K562 (cell line): Measurements from ENCODE around the gene SOS2. TPM values are rescaled to one million over a fixed set of nuclear protein-coding genes. Genes with fewer than 3 reads are reported as not detected.

Experiments used
- ATAC-seq: fragments of 200-7000 bp; cut with Tn5 transposase; 3 replicates; pipeline ENCODE4 v1.9.1; 2020; ENCODE audit warnings: moderate library complexity
- BruUV-seq: library from RNA; stranded (reverse); fragments of 400-500 nt; replicated peaks from 2 replicates; lab custom pipeline; 2021; lab: Mats Ljungman, UMichigan
- CTCF ChIA-PET: fragments of 300-600 bp; formaldehyde crosslinking; extraction: SDS; loops from one replicate; lab custom pipeline; 2021; ENCODE audit warnings: low intra/inter-chr PET ratio; lab: Yijun Ruan, JAX
- POLR2A ChIA-PET: fragments of 300-600, 350-650 bp; sonication (Branson Sonifier 250); formaldehyde crosslinking; extraction: SDS; loops from one replicate; lab custom pipeline; 2021; ENCODE audit warnings: antibody characterized with exemption, inconsistent platforms; lab: Yijun Ruan, JAX
- DNase-seq, 4 experiments: peaks; one replicate each; pipeline versions ENCODE4 v3.0.0 to v3.0.0-alpha.2; 2011 to 2018; ENCODE audit warnings: low spot score in 3 of 4, mixed read lengths in 3 of 4; ENCODE audit errors: extremely low read depth in 1 of 4
- FAIRE-seq: peaks from 2 replicates; lab custom pipeline; 2011; peaks lifted over from hg19 to GRCh38; lab: Jason Lieb, UNC
- H2AFZ ChIP-seq: 2 replicates; pipeline ENCODE4 v1.6.0; 2011; ENCODE audit warnings: low read depth, low read length, control low read depth, inconsistent platforms
- H3K27ac ChIP-seq: fragments of 200-600 bp; 3 replicates; pipeline ENCODE4 v1.8.0; 2011; ENCODE audit warnings: low read depth, mild to moderate bottlenecking, control low read depth, inconsistent platforms, low read length, moderate library complexity, mixed read lengths; ENCODE audit errors: extremely low read depth
- H3K27me3 ChIP-seq, 2 experiments: fragments of 300-600 bp in 1 of 2; 2 replicates in 1 of 2; 3 replicates in 1 of 2; pipeline versions ENCODE4 v1.6.0 to v1.8.0; 2011; ENCODE audit warnings: inconsistent platforms in 2 of 2, low read length in 2 of 2, mild to moderate bottlenecking in 1 of 2, mixed read lengths in 1 of 2, moderate library complexity in 1 of 2; ENCODE audit not compliant: control insufficient read depth in 2 of 2, insufficient read depth in 2 of 2
- H3K36me3 ChIP-seq: fragments of 300-600 bp; 3 replicates; pipeline ENCODE4 v1.8.0; 2011; ENCODE audit warnings: mild to moderate bottlenecking, low read length, inconsistent platforms; ENCODE audit not compliant: control insufficient read depth, insufficient read depth
- H3K4me1 ChIP-seq, 2 experiments: fragments of 200-600 bp in 1 of 2; replicated peaks in 1 of 2; 2 replicates in 1 of 2; 3 replicates in 1 of 2; pipeline versions ENCODE4 v1.5.1 to v1.8.0; 2011; ENCODE audit warnings: inconsistent platforms in 2 of 2, low read length in 2 of 2, mild to moderate bottlenecking in 1 of 2, mixed read lengths in 1 of 2, moderate library complexity in 1 of 2; ENCODE audit not compliant: control insufficient read depth in 2 of 2, insufficient read depth in 2 of 2
- H3K4me2 ChIP-seq: 2 replicates; pipeline ENCODE4 v1.6.1; 2011; ENCODE audit warnings: low read length, control low read depth, inconsistent platforms, mixed read lengths; ENCODE audit not compliant: insufficient read depth
- H3K4me3 ChIP-seq: fragments of 200-600 bp; sonication (generic), shearing (Covaris generic); 2 replicates; pipeline ENCODE4 v1.5.1; 2016; ENCODE audit warnings: control low read depth, inconsistent platforms
- H3K79me2 ChIP-seq: fragments of 200-600 bp; 3 replicates; pipeline ENCODE4 v1.8.0; 2011; ENCODE audit warnings: low read length, inconsistent platforms; ENCODE audit not compliant: control insufficient read depth, insufficient read depth
- H3K9ac ChIP-seq, 2 experiments: 2 replicates each; pipeline versions ENCODE4 v1.6.0 to v1.6.1; 2011; ENCODE audit warnings: low read depth in 2 of 2, low read length in 2 of 2, control low read depth in 1 of 2, inconsistent platforms in 1 of 2, mild to moderate bottlenecking in 1 of 2, mixed read lengths in 1 of 2; ENCODE audit not compliant: insufficient read depth in 1 of 2
- H3K9me1 ChIP-seq: one replicate; pipeline ENCODE4 v1.6.0; 2011; ENCODE audit warnings: inconsistent platforms, mild to moderate bottlenecking, low read length, moderate library complexity; ENCODE audit not compliant: control insufficient read depth, insufficient read depth
- H3K9me3 ChIP-seq: replicated peaks from 2 replicates; pipeline ENCODE4 v1.5.1; 2011; ENCODE audit warnings: low read depth, low read length, inconsistent platforms; ENCODE audit not compliant: control insufficient read depth, insufficient read depth
- H4K20me1 ChIP-seq: replicated peaks from 2 replicates; pipeline ENCODE4 v1.6.1; 2011; ENCODE audit warnings: low read length, inconsistent platforms, mixed read lengths; ENCODE audit not compliant: control insufficient read depth, insufficient read depth
- CBFA2T3 ChIP-seq: fragments of 450-650 bp; IDR thresholded peaks from 2 replicates; pipeline ENCODE4 v1.6.1; 2017
- CBX3 ChIP-seq, 2 experiments: IDR thresholded peaks; 1 replicate in 1 of 2; 2 replicates in 1 of 2; pipeline ENCODE4 v1.6.1; 2012; ENCODE audit warnings: inconsistent platforms in 2 of 2, low read length in 2 of 2, borderline replicate concordance in 1 of 2, control low read depth in 1 of 2
- CEBPG ChIP-seq, 3 experiments: fragments of 200-800 bp in 1 of 3; sonication (Bioruptor generic) in 1 of 3; sonication (generic) in 1 of 3; formaldehyde crosslinking in 1 of 3; IDR thresholded peaks in 2 of 3; conservative IDR thresholded peaks in 1 of 3; 2 replicates each; pipeline versions ENCODE4 v1.6.1 to v1.8.0; 2016 to 2022; ENCODE audit warnings: missing compliant biosample characterization in 2 of 3, missing genetic modification characterization in 2 of 3, mild to moderate bottlenecking in 1 of 3, missing genetic modification reagents in 1 of 3
- EHMT2 ChIP-seq: fragments of 450-650 bp; IDR thresholded peaks from 2 replicates; pipeline ENCODE4 v1.6.1; 2018; ENCODE audit warnings: antibody characterized with exemption
- FOXK1 ChIP-seq: sonication (generic); formaldehyde crosslinking; IDR thresholded peaks from 2 replicates; pipeline ENCODE4 v1.8.0; 2022; ENCODE audit warnings: missing genetic modification reagents, mild to moderate bottlenecking, borderline replicate concordance
- MAFG ChIP-seq: fragments of 450-650 bp; conservative IDR thresholded peaks from 2 replicates; pipeline ENCODE4 v1.6.1; 2016; ENCODE audit warnings: missing genetic modification characterization, missing compliant biosample characterization
- MAFK ChIP-seq: IDR thresholded peaks from 2 replicates; pipeline ENCODE4 v1.6.1; 2011; ENCODE audit warnings: low read length, improper control_type of control experiment
- NR4A1 ChIP-seq, 2 experiments: fragments of 250-450 bp in 1 of 2; fragments of 450-650 bp in 1 of 2; sonication (Bioruptor Pico) in 1 of 2; IDR thresholded peaks; 2 replicates each; pipeline versions ENCODE4 v1.4.0 to v1.6.1; 2016 to 2020; ENCODE audit warnings: mild to moderate bottlenecking in 2 of 2, missing compliant biosample characterization in 1 of 2, missing genetic modification characterization in 1 of 2, moderate library complexity in 1 of 2
- NRF1 ChIP-seq, 2 experiments: fragments of 450-650 bp; IDR thresholded peaks in 1 of 2; conservative IDR thresholded peaks in 1 of 2; 2 replicates each; pipeline ENCODE4 v1.6.1; 2014; ENCODE audit warnings: mild to moderate bottlenecking in 2 of 2
- PHB ChIP-seq: fragments of 250-450 bp; sonication (Bioruptor Pico); IDR thresholded peaks from 2 replicates; pipeline ENCODE4 v1.5.0; 2021
- RAD51 ChIP-seq: fragments of 450-650 bp; IDR thresholded peaks from 2 replicates; pipeline ENCODE4 v1.7.1; 2016; ENCODE audit warnings: low read depth, mild to moderate bottlenecking, borderline replicate concordance
- RBM15 ChIP-seq: fragments of 200-400 bp; formaldehyde crosslinking; IDR thresholded peaks from 2 replicates; pipeline ENCODE4 v1.6.1; 2018; ENCODE audit warnings: mild to moderate bottlenecking, low read length, moderate library complexity; ENCODE audit not compliant: insufficient read depth
- RBM17 ChIP-seq: fragments of 200-400 bp; formaldehyde crosslinking; IDR thresholded peaks from 2 replicates; pipeline ENCODE4 v1.6.1; 2017; ENCODE audit warnings: low read depth, mild to moderate bottlenecking, low read length, borderline replicate concordance
- SIN3A ChIP-seq, 2 experiments: fragments of 150-350 bp in 1 of 2; IDR thresholded peaks; 2 replicates each; pipeline ENCODE4 v1.6.1; 2011 to 2016; ENCODE audit warnings: borderline replicate concordance in 2 of 2, low read depth in 2 of 2, low read length in 2 of 2, mild to moderate bottlenecking in 2 of 2, moderate library complexity in 2 of 2; ENCODE audit not compliant: control insufficient read depth in 1 of 2
- SRSF3 ChIP-seq: fragments of 200-400 bp; formaldehyde crosslinking; IDR thresholded peaks from 2 replicates; pipeline ENCODE4 v1.6.1; 2016; ENCODE audit warnings: mild to moderate bottlenecking, low read length, moderate library complexity; ENCODE audit not compliant: insufficient read depth
- ZBTB9 ChIP-seq: fragments of 450-650 bp; formaldehyde crosslinking; IDR thresholded peaks from 2 replicates; pipeline ENCODE4 v1.4.0; 2020; ENCODE audit warnings: mild to moderate bottlenecking, moderate library complexity
- ZNF316 ChIP-seq: fragments of 450-650 bp; IDR thresholded peaks from 2 replicates; pipeline ENCODE4 v1.6.1; 2016
- ZNF695 ChIP-seq: fragments of 450-650 bp; formaldehyde crosslinking; IDR thresholded peaks from 2 replicates; pipeline ENCODE4 v1.4.0; 2020; ENCODE audit warnings: mild to moderate bottlenecking, moderate library complexity
- ZSCAN32 ChIP-seq: fragments of 450-650 bp; formaldehyde crosslinking; IDR thresholded peaks from 2 replicates; pipeline ENCODE4 v1.4.0; 2020; ENCODE audit warnings: mild to moderate bottlenecking, moderate library complexity
- WGBS: fragments of 100-300 bp; shearing (Covaris generic); methylation state at CpG from one replicate; pipeline ENCODE4 v1.1.6; 2016; ENCODE audit warnings: low coverage, mixed read lengths; ENCODE audit not compliant: insufficient coverage; ENCODE audit errors: missing lambda C conversion rate; 5-methylcytosine and 5-hydroxymethylcytosine counted together
- in situ Hi-C: fragments of 300-500 bp; cut with MboI; formaldehyde crosslinking; loops from 4 replicates; pipeline ENCODE4 v1.15.0; 2018; ENCODE audit warnings: inconsistent platforms, mixed read lengths
- intact Hi-C: fragments of 100-400 bp; cut with micrococcal nuclease; formaldehyde crosslinking; loops from 2 replicates; pipeline ENCODE4 v1.14.2; 2022
- polyA plus RNA-seq, 8 experiments: library from polyadenylated mRNA; depleted of rRNA in 4 of 8; stranded (reverse) in 5 of 8; unstranded in 3 of 8; fragments of >200 nt; fragmentation: Nextera tagmentation in 2 of 8; fragmentation: Illumina TruSeq in 1 of 8; extraction: Ambion mirVana in 2 of 8; extraction: Trizol in 1 of 8; gene quantifications; 2 replicates each; pipeline versions ENCODE4 v1.2.1 to v1.2.3, GENCODE V29; 2011 to 2014; ENCODE audit warnings: inconsistent platforms in 1 of 8, missing spikeins in 1 of 8
- total RNA-seq, 7 experiments: library from RNA; depleted of rRNA in 6 of 7; stranded (reverse); fragments of >200 nt in 6 of 7; fragmentation: Illumina TruSeq in 2 of 7; extraction: Trizol in 2 of 7; gene quantifications; 2 replicates each; pipeline versions ENCODE4 v1.2.1 to v1.2.3, GENCODE V29; 2011 to 2021; ENCODE audit warnings: low replicate concordance in 1 of 7

Gene SOS2
- total and polyA plus RNA-seq, 9 of the 15 experiments (the other 6 are each of a cell fraction or from before 2014, with no cell fraction given), result 2.2 to 13.1 (median 10.5) TPM

DNA sequence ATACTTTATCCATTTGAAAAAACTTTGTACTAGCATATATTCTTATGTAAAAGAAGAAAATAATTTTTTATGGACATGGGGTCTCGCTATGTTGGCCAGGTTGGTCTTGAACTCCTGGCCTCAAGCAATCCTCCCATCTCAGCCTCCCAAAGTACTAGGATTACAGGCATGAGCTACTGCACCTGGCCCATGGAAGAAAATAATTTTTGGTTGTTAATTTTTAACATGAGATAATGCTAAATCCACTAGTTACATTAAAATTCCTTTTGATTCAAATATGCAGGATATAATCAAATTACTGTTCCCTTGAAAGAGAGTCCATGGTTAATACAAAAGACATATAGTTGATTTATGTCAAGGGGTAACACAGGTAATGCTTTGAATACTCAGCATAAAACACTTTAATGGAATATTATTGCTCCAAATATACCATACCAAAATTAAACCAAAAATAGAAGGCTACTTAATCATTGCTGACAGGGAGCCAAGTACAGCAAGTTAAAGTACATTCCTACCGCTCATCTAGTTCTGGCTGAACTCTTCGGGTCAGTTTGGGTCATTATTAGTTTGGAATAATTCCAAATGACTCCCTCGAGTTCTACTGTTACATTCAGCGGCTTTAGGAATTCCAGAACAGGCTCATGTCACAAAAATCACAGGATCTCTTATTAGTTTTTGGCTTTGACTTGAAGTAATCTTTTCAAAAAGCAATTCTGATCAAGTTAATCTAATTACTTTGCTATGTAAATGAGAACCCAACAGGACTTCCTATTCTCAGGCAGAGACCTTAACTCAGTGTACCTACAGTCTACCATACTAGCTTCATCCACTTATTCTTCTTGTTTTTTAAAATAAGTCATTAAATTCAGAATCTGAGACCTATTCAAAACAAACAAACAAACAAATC lies 6.1 kb downstream of the SOS2 start (continued):
- TF ChIP-seq SRSF3, result no peak

GRCh38 chr14:50222055-50222613 lies 9.2 kb downstream of the SOS2 start:
- H3K4me2 ChIP-seq, result no peak overlapping the region
- H3K9ac ChIP-seq, result no peak overlapping the region
- TF ChIP-seq CEBPG (CRISPR knock-in tag; IDR thresholded peaks at IDR 0.05), result no peak
- no peak for TF ChIP-seq CEBPG (tag; conservative IDR thresholded peaks at IDR 0.05 in 1 of 2, IDR thresholded peaks at IDR 0.05 in 1 of 2)
- TF ChIP-seq SIN3A (IDR thresholded peaks at IDR 0.05; ENCODE audit: borderline replicate concordance in 2 of 2, control insufficient read depth in 1 of 2, low read depth in 2 of 2, low read length in 2 of 2), result no peak
- TF ChIP-seq ZNF695 (CRISPR knock-in tag), result no peak
- TF ChIP-seq MAFG, result peak; percentile 41; the same call in 1 of the 2 replicates
- no peak for TF ChIP-seq NR4A1 (CRISPR knock-in tag; IDR thresholded peaks at IDR 0.05)
- no peak for TF ChIP-seq NR4A1 (tag; IDR thresholded peaks at IDR 0.05)
- TF ChIP-seq EHMT2, result no peak
- TF ChIP-seq PHB (CRISPR knock-in tag), result no peak
- no peak for TF ChIP-seq ZSCAN32
- TF ChIP-seq MAFK, result peak; percentile 18; the same call in 1 of the 2 replicates
- no peak for TF ChIP-seq RBM15
- no peak for TF ChIP-seq CBFA2T3
- TF ChIP-seq RBM17, result no peak
- TF ChIP-seq NRF1 (conservative IDR thresholded peaks at IDR 0.05 in 1 of 2, IDR thresholded peaks at IDR 0.05 in 1 of 2), result no peak
- TF ChIP-seq ZNF316, result peak; percentile 85
- TF ChIP-seq ZBTB9, result no peak
- TF ChIP-seq FOXK1 (CRISPR knock-in tag), result no peak
- TF ChIP-seq CBX3 (IDR thresholded peaks at IDR 0.05; ENCODE audit: borderline replicate concordance in 1 of 2, low read length in 2 of 2), result no peak
- no peak for TF ChIP-seq RAD51

More at GRCh38 chr14:50222055-50222613, 9.2 kb downstream of the SOS2 start:
- Histone ChIP-seq H3K9me3 (no peaks in the 10 kb centered on the region), H2AFZ (no peak overlapping the region), H3K9me1 (no peaks in the 10 kb centered on the region), H3K36me3 (no peaks in the 10 kb centered on the region), H3K79me2 (peaks cover 57% of the 10 kb centered on the region), H3K4me3 (no peak overlapping the region), H4K20me1 (no peaks in the 10 kb centered on the region), H3K4me1 (peaks cover 0 to 5% of the 10 kb centered on the region in 2 experiments; a peak in 1 of 5 replicates), H3K27me3 (no peaks in the 10 kb centered on the region), H3K27ac (no peak overlapping the region)
- WGBS, result 75% methylated on average over 1 of the region's 1 CpG
- in situ Hi-C loops (no loop called here), intact Hi-C loops (no loop called here)
- ATAC-seq (no peak), DNase-seq (no peak), FAIRE-seq (no peak)
- POLR2A ChIA-PET, result interaction anchor here (0.8 kb wide), 1 partner anchor 81 kb away, joined by 3 read pairs; no protein-coding TSS in a partner anchor
- BruUV-seq, result no TSS peak
- CTCF ChIA-PET, result no interaction called here
